Measurements from ENCODE around the gene CLCA2. TPM values are rescaled to one million over a fixed set of nuclear protein-coding genes. Genes with fewer than 3 reads are reported as not detected.
A peak's percentile ranks its signal among the peaks of the same experiment; 100 is the strongest.

The CLCA2 gene
- total and polyA plus RNA-seq, 2 donors (not counting 1 experiment from before 2014, with no cell fraction given): 1.2 to 3.5 TPM

- no peak overlapping the region for H3K4me2 ChIP-seq (ENCODE audit: extremely low read depth, insufficient read depth, low read length)
- H3K9me3 ChIP-seq (ENCODE audit: control insufficient read depth, insufficient read depth, low read depth, low read length): no peaks in the 10 kb centered on the region
- no peaks in the 10 kb centered on the region for H3K36me3 ChIP-seq (ENCODE audit: control insufficient read depth, insufficient read depth, low read length)
- no peaks in the 10 kb centered on the region for H4K20me1 ChIP-seq (ENCODE audit: control insufficient read depth, extremely low read depth, insufficient read depth, low read length)
- H3K27me3 ChIP-seq (ENCODE audit: control insufficient read depth, insufficient read depth, low read length): no peaks in the 10 kb centered on the region
- no peak for DNase-seq (ENCODE audit: low read depth in 2 of 2)
- H3K4me3 ChIP-seq (replicated peaks in 1 of 4; ENCODE audit: control extremely low read depth in 1 of 4, insufficient read depth in 1 of 4, low read depth in 3 of 4, low read length in 4 of 4): no peak overlapping the region
- H3K9ac ChIP-seq (ENCODE audit: insufficient read depth, low read length): no peak overlapping the region
- TF ChIP-seq EZH2 (IDR thresholded peaks at IDR 0.05; ENCODE audit: low read length, missing control alignments): no peak
- TF ChIP-seq CTCF (conservative IDR thresholded peaks at IDR 0.05 in 1 of 2, IDR thresholded peaks at IDR 0.05 in 1 of 2; ENCODE audit: low read depth in 1 of 2, low read length in 2 of 2): no peak
- no peak overlapping the region for H3K27ac ChIP-seq (ENCODE audit: insufficient read depth, low read length)
- H3K4me1 ChIP-seq (ENCODE audit: control insufficient read depth, extremely low read depth, insufficient read depth, low read length): no peaks in the 10 kb centered on the region
- H2AFZ ChIP-seq (ENCODE audit: low read length): no peak overlapping the region
- H3K79me2 ChIP-seq (ENCODE audit: control insufficient read depth, insufficient read depth, low read length): peaks cover 6% of the 10 kb centered on the region
Observed at GRCh38 chr1:86389307-86389706, 34.7 kb upstream of the CLCA2 start.

GRCh38 chr1:86394416-86394815 is 29.6 kb upstream of the CLCA2 start:
- TF ChIP-seq CTCF (conservative IDR thresholded peaks at IDR 0.05 in 1 of 2, IDR thresholded peaks at IDR 0.05 in 1 of 2; ENCODE audit: low read depth in 1 of 2, low read length in 2 of 2) (no peak), EZH2 (IDR thresholded peaks at IDR 0.05; ENCODE audit: low read length, missing control alignments) (no peak)
- no peak overlapping the region for H3K9ac ChIP-seq (ENCODE audit: insufficient read depth, low read length)
- no peak overlapping the region for H3K27ac ChIP-seq (ENCODE audit: insufficient read depth, low read length)
- H3K9me3 ChIP-seq (ENCODE audit: control insufficient read depth, insufficient read depth, low read depth, low read length): no peaks in the 10 kb centered on the region
- DNase-seq (ENCODE audit: low read depth in 2 of 2): peak; percentile 26 to 74
- H3K4me2 ChIP-seq (ENCODE audit: extremely low read depth, insufficient read depth, low read length): peak overlapping the region; percentile 77
- no peak overlapping the region for H2AFZ ChIP-seq (ENCODE audit: low read length)
- no peaks in the 10 kb centered on the region for H3K4me1 ChIP-seq (ENCODE audit: control insufficient read depth, extremely low read depth, insufficient read depth, low read length)
- peaks cover 14% of the 10 kb centered on the region for H3K79me2 ChIP-seq (ENCODE audit: control insufficient read depth, insufficient read depth, low read length)
- H3K36me3 ChIP-seq (ENCODE audit: control insufficient read depth, insufficient read depth, low read length): no peaks in the 10 kb centered on the region
- H3K4me3 ChIP-seq (replicated peaks in 1 of 4; ENCODE audit: control extremely low read depth in 1 of 4, insufficient read depth in 1 of 4, low read depth in 3 of 4, low read length in 4 of 4): peak overlapping the region; percentile 21 to 96 (median 39)
- no peaks in the 10 kb centered on the region for H3K27me3 ChIP-seq (ENCODE audit: control insufficient read depth, insufficient read depth, low read length)
- no peaks in the 10 kb centered on the region for H4K20me1 ChIP-seq (ENCODE audit: control insufficient read depth, extremely low read depth, insufficient read depth, low read length)

- no peaks in the 10 kb centered on the region for H4K20me1 ChIP-seq (ENCODE audit: control insufficient read depth, extremely low read depth, insufficient read depth, low read length)
- peak; percentile 82 to 86 for DNase-seq (ENCODE audit: low read depth in 2 of 2)
- peak within 1 kb of the TSS; percentile 96 for H3K4me2 ChIP-seq (ENCODE audit: extremely low read depth, insufficient read depth, low read length)
- TF ChIP-seq CTCF (conservative IDR thresholded peaks at IDR 0.05 in 1 of 2, IDR thresholded peaks at IDR 0.05 in 1 of 2; ENCODE audit: low read depth in 1 of 2, low read length in 2 of 2) (no peak), EZH2 (IDR thresholded peaks at IDR 0.05; ENCODE audit: low read length, missing control alignments) (no peak)
- H3K79me2 ChIP-seq (ENCODE audit: control insufficient read depth, insufficient read depth, low read length): peaks cover 14% of the 10 kb centered on the region
- no peaks in the 10 kb centered on the region for H3K4me1 ChIP-seq (ENCODE audit: control insufficient read depth, extremely low read depth, insufficient read depth, low read length)
- H3K9ac ChIP-seq (ENCODE audit: insufficient read depth, low read length): peak within 1 kb of the TSS; percentile 78
- no peaks in the 10 kb centered on the region for H3K27me3 ChIP-seq (ENCODE audit: control insufficient read depth, insufficient read depth, low read length)
- peak within 1 kb of the TSS; percentile 73 to 96 (median 86) for H3K4me3 ChIP-seq (replicated peaks in 1 of 4; ENCODE audit: control extremely low read depth in 1 of 4, insufficient read depth in 1 of 4, low read depth in 3 of 4, low read length in 4 of 4)
- no peaks in the 10 kb centered on the region for H3K36me3 ChIP-seq (ENCODE audit: control insufficient read depth, insufficient read depth, low read length)
- no peaks in the 10 kb centered on the region for H3K9me3 ChIP-seq (ENCODE audit: control insufficient read depth, insufficient read depth, low read depth, low read length)
- peak within 1 kb of the TSS; percentile 83 for H2AFZ ChIP-seq (ENCODE audit: low read length)
- H3K27ac ChIP-seq (ENCODE audit: insufficient read depth, low read length): peak within 1 kb of the TSS; percentile 88
Observed at GRCh38 chr1:86395751-86396497, 28.0 kb upstream of the CLCA2 start, which contains the start of gene ODF2L. Gene ODF2L, minus strand, starts transcription at chr1:86396323. Its CDS starts 9,296 bp downstream, at chr1:86387027.
